NCI-H510A treated with DMSO at 0.1 percent for 48 hours (cell line): ENCODE data around the gene INKA1.
"Not testable (repeated sequence)": the region's sequence is repeated elsewhere in the genome, so short reads cannot be mapped to it uniquely, and the experiment has no call there.

Experiments used
- DNase-seq: peaks from one replicate; lab custom pipeline; 2025; lab: John Stamatoyannopoulos, UW

INKA1 gene

DNA sequence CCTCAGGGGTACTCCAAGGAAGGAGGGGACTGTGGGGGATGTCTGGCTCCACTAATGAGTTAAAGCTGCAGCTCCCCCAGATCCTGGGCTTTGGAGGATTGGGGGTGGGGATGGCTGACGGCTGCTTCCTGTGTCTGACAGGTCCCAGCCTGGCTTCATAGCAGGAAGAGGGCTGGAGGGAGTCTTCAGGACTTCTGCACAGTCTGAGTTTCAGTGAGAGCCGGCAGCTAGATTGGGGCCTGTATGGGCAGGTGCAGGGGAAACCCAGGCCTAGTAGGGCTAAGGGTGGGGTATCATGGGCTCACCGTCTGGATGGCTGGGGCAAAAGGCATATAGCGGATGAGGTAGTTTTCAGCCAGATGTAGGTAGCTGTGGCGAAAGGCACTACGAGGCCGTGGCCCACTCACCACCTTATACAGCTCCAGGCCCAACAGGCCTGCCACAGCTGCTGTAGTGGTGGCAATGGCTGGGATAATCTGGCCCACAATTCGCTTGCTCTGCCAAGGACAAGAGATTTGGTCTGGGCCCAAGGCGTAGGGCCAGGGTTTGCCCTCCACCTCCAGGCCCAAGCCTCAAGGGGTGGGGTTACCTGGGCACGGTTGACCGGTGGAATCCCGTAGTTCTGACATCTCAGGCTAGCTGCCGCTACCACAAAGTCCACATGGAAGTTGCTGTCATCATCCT is 4.5 kb downstream of the INKA1 start:
- DNase-seq = no peak

DNA sequence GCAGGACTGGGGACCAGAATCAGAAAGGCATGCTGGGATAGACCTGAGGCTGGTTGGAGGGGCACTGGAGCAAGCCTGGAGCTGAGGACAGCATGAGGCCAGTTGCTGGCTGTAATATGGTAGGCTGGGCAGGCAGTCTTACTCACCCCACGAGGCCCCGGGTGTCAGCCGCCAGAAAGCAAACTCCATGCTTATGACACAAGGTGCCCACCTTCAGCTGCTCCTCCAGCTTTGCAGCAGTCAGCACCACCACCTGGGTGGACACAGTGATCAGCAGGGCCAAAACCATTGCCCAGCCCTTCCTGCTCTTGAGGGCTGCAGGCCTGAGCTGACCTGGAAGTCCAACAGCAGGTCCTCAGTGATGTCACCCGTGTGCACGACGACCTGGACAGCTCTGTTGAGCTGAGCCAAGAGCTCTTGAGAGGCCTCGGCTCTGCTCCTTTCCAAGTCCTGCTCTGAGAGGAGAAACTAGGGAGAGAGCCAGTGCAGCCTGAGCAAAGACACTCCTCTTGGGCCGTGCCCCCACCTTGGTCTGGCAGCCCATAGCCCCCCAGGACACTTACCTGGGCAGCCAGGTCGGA is 9.9 kb downstream of the INKA1 start:
- DNase-seq = no peak

DNA sequence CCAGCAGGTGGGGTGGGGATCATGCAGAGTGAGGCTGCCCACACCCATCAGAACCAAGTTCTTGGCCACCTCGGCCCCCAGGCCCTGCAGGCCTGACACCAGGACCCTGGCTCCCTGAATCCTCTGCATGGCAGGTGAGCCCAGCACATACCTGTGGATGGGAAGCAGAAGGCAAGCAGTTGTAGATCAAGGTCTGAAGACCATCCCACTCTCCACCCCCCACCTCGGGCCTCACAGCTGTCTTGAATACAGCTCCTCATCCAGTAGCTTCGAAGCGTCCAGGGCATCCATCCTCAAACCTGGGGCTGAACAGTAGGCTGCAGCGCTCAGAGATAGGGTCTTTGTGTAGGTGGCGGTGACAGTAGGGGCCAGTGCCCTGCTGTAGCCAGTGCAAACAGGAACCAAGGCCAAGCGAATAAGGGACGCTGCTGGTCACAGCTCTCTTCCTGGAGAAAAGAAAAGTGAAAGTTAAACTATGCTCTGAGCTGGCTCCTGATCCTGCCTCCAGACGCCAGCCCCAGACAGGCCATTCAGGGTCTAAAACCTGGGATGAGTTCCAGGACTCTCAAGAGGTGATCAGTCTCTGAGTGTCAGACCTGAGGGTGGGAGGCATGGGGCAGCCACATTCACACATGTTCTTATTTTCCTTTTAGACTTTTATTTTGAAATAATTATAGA is 10.6 kb downstream of the INKA1 start, which contains the start of gene UBA7:
Gene UBA7, minus strand, starts transcription at position 457 of the 678 bp plus-strand sequence. Its CDS starts 166 bp downstream, at position 291.
- DNase-seq = no peak

DNA sequence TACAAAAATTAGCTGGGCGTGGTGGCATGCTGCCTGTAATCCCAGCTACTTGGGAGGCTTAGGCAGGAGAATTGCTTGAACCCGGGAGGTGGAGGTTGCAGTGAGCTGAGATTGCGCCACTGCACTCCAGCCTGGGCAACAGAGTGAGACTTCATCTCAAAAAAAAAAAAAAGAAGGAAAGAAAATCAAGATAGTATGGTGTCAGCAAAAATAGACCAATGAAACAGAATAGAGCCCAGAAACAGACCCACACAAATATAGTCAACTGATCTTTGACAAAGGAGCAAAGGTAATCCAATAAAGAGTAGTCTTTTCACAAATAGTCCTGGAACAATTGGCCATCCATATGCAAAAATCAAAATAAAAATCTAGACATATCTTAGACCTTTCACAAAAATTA is 20.1 kb downstream of the INKA1 start:
- not testable (repeated sequence) for DNase-seq

DNA sequence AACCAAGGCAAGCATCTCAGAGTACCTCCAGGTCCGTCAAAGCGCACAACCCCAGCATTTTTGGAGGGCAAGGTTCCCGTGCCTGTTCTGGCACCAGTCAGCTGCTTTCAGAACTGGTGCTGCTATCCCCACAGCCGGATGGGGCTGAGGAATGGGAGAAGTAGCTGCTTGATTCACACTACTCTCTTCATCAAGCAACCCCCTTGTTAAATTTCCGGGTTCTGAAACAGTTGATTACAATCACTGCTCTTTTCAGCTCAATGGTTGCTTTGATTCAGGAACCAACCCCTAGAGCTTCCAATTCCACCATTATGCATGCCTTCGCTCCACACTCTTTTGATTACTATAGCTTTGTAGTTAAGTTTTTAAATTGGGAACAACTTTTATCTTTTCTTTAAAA is 23.0 kb downstream of the INKA1 start:
- DNase-seq = no peak

DNA sequence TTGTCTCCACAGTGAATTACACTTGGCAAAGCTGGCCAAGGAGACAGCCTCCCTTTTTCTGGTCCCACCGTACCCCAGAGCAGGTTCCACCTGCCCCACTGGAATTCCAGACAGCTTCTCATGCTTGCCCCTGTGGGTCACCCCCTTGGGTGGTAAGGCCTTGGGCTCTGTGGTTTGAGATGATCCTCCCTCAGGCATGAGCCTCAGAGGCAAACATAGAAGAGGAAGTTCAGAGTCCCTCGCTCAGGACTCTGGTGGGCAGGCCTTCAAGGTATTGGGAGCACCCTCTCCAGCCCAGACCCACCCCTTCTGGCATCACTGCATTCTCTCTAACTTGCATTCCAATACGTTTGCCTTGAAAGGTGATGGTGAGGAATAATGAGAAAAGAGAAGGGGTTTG is 28.3 kb downstream of the INKA1 start:
- DNase-seq = no peak

DNA sequence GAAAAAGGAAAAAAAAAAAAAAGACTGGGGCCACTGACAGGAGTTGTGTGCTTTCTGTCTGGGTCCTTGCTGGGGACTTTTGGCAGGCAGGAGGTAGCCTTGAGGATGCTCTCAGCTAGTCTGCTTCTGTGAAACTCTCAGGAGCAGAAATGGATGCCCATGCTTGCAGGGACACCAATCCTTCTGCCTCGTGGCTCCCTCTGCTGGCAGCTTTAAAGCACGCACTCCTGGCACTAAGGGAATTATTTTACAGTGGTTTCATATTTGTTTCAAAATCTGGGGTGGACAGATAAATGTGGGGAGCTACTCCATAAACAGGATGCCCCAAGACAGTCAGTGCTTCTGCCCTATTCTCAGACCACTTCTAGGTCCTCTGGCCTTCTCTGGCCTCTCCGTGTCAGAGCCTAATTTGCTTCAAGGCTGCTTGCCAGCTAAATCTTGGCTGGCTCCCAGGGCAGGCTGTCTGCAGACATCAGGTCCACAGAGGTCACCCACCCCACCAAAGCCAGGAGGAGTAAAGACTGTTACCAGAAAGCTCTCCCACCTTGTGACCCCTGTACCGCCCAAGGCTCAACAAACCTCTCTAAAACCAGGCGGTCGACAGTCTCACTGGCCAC is 36.2 kb downstream of the INKA1 start:
- DNase-seq = peak; percentile 67

DNA sequence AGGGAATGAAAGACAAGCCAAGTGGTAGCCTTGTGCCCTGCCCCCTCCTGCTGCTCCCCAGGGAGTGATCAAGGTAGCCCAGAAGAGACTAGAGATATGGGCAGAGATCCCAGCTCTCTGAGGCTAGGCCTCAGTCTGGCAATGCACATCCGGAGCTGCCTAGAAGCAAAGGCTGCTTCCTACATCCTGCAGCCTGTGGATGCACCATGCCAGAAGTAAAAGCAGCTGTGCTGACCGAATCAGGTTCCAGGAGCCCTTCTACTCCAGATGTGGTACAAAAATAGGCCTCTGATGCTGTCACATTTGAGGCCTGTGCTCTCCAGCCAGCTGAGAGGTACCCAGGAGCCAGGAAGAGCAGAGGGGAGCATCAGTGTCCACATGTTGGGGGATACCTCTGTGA is 37.3 kb downstream of the INKA1 start:
- DNase-seq = no peak

DNA sequence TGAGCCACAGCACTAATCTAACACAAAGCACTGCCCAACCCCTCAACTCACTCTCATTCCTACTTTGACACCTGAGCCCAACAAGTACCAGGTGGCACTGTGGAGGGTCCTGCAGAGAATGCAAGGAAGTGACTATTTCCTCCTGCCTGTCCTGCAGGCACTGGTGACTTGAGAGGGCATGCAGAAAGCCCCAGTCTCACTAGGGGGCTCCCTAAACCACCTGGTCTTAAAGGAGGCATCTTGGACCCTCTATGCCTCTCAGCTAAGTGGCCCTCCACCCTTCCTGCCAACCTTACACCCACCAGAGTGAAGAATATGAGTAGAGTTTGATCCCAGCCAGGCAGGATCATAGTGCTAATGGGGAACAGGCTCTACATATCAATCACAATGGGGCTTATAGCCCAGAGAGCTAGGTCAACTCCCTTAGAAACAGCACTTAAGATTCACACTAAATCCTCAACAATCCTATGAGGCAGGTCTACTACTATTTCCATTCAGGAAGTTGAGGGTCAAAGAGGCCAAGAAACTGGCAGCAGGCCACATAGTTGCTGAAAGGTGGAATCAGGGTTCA is 38.1 kb downstream of the INKA1 start:
- no peak for DNase-seq

DNA sequence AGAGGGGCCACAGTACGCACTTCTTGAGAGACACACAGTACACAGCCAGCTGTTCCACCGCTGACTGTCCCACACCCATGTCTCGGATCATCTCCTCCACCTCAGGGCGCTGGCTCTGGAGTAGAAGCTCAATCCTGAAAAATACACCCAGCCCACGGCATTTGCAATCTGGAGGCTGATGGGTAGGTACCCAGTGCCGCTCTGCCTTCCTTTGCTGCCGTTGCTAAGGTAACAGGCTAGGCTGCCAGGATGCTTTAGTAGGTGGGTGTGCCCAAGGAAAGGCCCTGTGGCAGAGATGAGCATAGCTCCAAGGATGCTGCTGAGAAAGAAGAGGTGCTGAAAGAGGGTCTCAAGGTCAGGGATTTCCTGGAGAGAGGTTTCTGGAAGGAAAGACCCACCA is 38.7 kb downstream of the INKA1 start:
- DNase-seq = no peak

DNA sequence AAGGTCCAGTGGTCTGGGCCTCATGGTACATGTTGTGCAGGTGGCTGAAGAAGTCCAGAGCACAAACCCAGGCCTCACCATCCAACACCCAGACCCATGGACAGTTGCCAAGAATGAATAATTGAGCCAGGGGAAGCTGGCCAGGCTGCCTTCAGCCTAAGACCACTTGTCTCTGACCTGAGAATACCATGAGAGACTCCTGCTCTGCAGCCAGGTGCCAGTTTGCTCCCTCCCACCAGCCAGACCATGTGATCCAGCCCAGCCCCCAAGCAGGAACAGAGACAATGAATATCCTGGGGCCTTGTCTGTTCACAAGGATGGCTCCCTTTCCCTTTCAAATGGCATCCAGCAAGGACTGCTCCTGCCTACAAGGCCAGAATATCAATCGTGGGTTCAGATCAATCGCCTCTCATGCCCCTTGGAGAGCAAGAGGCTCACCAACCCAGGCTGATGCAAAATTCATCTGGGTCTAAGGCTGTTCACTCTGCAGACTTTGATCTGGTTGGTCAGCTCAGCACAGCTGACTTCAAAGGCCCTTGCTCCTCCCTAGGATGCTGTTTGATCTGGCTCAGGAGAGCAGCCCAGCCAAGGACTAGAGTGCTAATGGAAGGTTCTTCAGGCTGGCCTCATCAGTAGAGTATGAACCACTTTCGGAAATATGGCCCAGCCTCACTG is 39.9 kb downstream of the INKA1 start:
- no peak for DNase-seq

DNA sequence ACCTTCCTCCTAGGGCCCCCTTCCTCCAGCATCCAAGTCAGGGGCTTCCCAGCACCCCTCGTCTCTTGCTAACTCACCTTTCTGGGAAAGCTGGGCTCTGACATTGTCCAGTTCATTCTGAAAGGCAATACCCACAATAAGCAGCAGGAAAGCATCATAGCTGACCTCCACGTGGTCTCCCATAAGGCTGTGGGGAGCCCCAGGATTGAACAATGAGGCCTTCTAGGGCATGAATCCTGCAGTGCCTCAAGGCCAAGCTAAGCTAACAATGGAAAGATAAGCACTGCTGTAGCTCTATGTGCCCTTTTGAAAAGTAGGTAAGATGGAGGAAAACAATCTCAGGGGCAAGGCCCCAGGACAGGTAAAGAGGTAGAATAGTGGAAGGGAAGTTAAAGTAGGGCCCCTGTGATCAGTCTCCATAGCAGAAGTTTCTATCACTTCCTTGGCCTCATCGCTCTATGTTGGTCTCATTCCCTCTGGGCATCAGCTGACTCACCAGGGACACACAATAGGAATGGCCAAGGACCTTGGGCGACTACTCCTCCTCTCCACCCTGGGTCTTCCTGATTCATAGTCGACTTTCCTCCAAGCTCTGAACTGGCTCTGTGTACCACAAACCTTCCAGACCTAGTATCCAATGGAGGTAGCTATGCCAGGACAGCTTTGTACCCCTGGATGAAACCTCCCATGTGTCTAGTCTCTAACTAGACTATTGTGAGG is 41.6 kb downstream of the INKA1 start:
- DNase-seq = no peak

DNA sequence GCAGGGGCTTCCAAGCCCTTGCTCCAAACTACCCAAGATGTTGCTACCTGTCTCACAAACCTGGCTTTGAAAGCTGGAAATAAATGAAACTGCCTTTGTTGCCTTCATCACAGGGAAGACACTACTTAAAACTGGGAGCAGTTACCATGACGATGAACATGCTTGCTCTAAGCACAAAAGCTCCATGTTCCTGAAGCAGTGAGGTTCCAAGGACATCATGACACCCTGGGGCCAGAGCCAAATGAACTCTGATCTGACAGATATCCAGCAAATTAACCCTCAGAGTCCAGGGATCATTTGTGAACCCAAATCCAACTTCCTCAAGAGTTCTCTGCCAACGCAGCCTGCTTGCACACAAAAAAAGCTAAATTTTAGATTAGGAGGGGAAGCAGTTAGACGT is 42.6 kb downstream of the INKA1 start:
- DNase-seq = no peak
